Ramos (cell line): Measurements from ENCODE around the gene GRIFIN.

ENCODE experiments used
- in situ Hi-C: fragments of 300-500 bp; cut with MboI; formaldehyde crosslinking; loops from one replicate; pipeline ENCODE4 v1.14.3; 2022; ENCODE audit warnings: low sequenced_read_pairs; ENCODE audit not compliant: unreplicated experiment

Gene GRIFIN

DNA sequence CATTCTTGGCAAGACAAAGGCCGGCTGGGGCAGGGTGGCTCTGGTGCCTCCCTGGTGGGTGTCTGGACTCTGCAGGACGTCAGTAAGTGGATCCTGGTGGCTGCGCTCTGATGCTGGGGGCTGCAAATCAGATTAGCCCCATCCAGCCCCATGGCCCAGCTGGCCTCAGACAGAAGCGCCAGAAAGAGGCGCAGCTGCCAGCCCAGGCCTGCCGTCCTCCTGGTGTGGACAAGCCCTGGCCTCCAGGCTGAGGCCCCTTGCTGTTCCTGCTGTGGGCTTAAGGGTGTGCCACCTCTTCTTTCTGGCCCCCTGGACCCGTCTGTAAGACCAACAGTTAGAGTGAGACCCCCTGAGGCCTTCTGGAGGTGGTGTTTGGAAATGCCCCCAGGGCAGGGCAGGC is 37.5 kb upstream of the GRIFIN start:
- in situ Hi-C loops: no loop called here

DNA sequence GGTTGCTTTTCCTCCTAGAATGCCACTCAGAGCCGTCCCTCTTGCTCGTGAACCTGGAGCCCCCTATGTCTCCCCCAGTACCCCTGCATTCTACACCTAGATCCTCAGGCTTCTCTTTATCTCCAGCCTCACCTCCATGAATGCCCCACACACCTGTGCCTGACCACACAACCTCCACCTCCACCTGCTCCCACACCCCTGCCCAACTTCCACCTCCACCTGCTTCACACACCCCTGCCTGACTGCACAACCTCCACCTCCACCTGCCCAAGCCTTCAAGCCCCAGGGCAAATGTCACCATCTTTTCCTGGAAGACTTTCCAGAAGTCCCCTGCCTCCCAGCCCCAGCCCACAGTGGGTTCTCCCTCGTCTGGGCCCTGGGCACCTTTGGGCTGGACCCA is 36.5 kb upstream of the GRIFIN start:
- in situ Hi-C loops: no loop called here

DNA sequence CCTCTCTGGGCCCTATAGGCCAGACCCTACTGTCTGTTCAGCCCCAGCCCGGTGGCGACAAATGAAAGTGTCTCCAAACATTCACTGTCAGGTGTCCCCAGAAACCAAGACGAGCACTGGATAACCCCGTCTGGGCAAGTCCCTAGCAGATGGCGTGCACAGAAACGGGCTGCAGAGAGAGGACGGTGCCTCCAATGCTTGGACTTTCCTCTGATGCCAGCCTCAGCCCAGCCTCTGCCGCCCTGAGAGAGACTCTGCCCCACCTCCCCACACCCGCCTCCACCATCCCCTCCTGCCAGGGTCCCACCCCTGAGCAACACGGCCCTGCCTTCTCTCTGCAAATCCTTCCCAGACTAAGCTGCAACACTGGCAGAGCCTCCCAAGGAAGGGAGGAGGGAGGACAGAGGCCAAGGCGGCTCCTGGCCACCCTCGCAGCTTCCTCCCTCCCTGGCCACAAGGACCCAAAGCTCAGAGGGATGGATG is 36.0 kb upstream of the GRIFIN start:
- in situ Hi-C loops: no loop called here

DNA sequence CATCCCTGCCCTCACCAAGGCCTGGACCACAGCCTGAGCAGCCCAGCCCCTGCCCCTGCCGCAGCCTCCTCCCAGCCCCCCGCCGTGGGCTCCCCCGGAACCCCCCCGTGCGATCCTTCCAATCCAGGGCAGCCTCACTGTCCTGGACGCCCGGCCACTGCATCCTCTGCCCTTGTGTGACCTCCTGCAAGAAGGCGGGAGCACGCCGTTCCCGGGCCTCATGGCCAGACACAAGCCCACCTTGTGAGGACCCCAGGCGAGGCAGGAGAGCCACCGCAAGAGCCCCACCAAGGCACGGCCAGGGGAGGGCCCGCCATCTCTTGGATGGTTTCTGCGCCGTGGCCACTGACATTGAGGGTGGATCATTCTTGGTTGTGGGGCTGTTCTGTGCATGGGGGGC is 35.6 kb upstream of the GRIFIN start:
- in situ Hi-C loops: no loop called here

DNA sequence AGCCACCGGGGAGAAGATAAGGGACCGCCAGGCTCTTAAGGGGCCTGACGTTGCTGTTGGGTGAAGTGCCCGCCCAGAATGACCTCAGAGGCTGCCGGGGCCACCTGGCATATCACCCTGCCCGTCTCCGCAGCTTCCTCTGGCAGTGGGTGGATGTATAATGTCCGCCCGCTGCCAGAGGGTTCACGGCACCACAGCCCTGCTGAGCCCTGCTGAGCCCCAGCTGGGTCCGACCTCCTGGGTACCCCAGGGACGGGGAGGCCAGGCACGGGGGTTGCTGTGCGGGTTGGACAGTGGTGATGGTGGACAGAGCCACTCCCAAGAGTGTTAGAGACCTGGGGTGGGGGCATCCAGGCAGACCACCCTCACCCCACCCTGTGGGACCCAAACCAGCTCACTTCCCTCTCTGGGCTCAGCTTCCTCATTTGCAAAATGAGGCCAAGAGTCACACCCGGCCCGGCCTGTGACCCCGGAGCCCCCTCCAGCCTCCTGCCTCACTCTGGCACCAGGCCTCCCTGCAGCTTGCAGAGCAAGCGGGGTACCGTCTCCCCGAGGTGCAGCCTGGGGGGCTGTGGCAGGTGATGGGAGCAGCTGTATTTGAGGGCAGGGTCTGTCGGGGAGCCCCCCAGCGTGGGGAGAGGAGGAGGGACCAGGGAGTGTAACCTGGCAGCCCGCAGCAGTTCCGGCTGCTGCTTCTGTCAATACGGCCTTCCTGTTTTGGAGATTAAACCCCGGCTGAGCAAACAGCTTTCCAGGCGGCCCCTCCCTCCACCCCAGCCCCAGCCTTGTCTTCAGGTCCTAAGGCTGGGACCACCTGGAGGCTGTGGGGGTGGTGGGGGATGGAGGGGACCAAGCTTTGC is 34.9 kb upstream of the GRIFIN start:
- in situ Hi-C loops: no loop called here

DNA sequence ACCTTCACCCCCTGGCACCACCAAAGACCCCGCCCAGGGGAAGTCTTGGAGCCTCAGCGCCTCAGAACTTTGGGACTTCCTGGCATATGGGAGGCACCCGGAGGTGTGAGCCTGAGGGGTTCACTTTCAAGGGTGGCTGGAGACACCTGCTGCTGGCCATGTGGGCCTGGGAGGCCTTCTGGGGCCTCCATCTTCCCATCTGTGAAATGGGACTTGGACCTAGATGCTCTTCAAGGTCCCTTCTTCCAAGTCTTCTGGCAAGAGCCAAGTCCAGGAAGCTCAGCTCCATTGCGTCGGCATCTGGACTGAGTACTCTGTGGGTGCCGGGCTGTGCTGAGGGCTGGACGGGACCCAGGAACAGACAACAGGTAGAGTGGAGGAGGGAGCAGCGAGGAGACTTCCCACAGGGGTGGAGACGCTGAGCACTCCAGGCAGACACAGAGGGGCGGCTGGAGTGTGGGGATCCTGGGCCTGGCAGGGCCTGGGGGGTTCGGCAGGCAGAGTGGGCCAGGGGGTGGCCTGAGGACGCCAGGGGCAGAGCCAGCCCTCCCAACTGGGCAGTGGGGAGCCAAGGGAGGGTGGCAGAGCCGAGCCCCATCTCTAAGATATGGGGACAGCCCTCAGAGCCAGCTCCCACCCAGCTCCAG is 34.1 kb upstream of the GRIFIN start:
- in situ Hi-C loops: no loop called here

DNA sequence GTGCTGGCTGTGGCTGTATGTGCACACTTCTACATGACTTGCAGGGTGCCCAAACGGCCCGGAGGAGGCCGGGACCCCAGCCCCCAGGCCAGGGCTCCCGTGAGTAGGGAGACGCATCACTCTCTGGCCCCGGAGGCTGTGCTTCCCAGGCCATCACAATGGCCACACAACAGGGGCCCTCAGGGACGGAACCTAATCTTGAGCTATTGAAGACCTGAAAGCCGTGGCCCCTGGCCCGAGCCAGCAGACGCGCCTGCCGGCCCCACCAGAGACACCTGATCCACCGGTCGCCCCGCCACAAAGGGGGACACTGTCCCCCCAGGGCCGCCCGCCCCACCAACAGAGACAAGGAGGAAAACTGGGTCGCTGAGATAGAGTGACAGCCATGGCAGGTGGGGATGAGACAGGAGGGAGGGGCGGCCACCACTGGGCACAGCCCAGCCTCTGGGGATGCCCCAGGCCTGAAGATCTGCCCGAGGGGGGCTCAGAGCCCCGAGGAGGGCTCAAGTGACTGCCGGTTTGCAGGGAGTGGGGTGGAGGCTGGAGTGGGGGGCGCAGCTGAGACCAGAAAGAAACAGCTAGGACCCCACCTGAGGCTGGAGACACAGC is 33.2 kb upstream of the GRIFIN start:
- in situ Hi-C loops: no loop called here

DNA sequence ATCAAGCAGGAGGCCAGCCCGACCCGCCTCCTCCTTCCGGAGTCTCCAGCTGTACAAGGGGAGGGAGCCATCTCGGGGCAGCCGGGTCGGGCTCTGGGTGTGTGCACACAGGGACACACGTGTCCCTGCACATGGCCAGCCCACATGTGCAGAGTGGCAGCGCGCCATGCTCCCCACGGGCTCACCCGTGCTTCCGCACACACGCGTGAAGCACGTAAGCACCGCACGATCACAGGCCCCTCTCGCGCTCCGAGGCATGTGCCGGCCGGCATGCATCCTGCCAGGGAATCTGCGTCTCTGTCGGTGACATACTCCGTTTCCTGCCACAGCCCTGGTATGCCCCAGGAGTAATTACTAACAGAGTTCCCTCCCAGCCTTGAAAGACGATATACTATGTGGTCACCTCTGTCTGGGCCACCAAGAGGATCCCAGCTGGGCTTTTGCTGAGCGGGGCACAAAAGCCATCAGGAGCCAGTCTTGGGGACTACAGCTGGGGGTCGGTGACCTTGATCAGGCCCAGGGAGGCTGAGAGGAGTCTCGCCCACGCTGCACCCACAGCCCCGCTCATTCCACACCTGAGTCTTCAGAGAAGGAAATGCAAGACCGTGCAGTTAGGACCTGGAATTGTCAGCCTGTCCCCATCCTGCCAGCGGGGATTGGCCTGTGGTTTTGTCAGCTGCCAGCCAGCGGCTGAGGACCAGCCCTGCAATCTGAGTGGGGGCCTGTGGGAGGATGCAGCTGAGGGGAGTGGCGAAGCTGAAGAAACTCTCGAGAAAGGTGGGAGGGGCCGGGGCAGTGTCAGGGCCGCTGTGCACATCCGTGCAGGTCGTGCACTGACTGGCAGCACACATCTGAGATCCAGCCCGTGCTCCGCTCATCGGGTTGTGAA is 32.4 kb upstream of the GRIFIN start:
- in situ Hi-C loops: no loop called here

DNA sequence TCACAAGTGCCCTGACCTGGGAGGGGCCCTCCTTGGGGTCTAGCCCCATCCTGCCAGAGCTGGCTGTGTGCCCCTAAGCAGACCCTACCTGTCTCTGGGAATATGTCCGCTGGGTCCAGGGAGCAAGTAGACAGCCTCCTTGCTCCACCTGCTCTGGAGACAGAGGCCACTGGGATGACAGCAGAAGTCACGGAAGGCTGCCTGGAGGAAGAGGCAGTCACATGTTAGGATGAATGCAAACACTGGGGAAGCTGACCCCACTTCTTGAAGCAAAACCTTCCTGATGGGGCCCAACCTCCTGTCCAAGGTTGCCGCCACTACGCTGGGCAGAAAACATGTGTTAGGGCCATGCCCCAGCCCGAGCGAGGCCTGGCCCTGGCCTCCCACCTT is 31.7 kb upstream of the GRIFIN start:
- in situ Hi-C loops: no loop called here

DNA sequence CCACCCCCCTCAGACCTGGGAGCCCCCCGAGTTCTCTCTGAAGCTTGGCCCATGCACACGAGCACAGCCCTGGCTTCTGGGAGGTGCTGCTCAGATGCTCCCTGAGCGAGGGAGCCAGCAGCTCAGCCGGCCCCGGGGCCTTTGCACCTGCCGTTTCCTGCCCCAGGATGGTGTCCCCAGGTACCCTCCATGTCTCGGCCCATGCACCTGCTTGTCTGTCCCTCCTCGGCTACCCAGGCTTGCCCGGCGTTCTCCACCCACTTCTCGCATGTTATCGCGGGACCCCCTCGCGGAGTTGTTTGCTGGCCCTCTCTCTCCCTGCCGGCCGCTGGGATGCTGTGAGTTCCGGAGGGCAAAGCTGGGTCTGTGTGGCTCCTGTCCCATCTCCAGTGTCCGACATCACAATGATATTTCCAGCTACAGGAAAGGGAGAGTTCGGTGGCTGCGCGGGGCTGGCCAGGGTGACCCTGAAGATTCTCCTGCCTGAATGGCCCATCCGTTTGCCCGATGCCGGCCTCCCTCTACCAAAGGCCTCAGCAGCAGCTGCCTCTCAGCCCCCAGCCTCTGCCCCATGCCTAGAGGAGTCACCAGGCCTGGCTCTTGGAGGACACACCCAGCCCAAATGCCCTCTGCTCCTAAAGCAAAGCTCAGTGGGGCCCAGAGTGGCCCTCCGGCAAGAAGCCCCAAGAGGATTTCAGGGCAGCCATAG is 31.2 kb upstream of the GRIFIN start:
- in situ Hi-C loops: no loop called here

DNA sequence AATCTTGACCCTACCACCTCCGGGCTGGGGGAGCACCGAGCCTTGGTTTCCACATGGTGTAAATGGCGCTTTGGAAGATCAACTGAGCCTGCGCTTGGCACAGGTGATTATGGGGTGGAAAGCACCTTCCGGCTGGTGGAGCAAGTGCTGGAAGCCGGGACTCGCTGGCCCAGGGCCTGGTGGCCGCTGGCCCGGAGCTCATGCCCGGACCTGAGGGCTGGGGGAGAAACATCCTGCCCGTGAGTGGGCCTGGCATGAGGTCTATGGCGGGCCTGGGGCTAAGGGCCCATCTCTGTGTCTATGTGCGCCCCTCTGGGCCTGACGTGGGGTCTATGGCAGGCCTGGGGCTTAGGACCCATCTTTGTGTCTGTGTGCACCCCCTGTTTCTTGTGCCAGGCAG is 29.2 kb upstream of the GRIFIN start:
- in situ Hi-C loops: no loop called here

DNA sequence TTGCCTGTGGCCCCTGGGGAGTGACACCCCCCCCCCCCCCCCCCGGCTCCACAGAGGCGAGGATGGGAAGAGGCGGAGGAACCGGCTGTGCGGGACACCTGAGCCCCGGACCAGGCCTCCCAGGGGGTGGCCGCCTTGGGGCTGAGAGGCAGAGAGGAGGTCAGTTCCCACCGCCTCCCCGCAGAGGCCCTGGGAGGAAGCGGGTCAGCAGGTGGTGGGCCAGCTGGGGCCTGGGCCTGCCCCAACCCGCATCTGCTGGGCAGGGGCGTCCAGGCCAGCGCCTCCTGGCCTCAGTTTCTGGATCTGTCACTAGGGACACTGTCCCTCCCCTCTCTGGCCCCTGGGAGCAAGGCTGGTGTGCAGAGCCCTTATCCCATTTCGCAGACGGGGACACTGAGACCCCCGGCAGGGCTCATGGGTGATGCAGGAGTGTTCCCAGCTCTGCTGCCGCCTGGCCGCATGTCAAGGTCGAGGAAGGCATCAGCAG is 28.7 kb upstream of the GRIFIN start:
- in situ Hi-C loops: no loop called here

DNA sequence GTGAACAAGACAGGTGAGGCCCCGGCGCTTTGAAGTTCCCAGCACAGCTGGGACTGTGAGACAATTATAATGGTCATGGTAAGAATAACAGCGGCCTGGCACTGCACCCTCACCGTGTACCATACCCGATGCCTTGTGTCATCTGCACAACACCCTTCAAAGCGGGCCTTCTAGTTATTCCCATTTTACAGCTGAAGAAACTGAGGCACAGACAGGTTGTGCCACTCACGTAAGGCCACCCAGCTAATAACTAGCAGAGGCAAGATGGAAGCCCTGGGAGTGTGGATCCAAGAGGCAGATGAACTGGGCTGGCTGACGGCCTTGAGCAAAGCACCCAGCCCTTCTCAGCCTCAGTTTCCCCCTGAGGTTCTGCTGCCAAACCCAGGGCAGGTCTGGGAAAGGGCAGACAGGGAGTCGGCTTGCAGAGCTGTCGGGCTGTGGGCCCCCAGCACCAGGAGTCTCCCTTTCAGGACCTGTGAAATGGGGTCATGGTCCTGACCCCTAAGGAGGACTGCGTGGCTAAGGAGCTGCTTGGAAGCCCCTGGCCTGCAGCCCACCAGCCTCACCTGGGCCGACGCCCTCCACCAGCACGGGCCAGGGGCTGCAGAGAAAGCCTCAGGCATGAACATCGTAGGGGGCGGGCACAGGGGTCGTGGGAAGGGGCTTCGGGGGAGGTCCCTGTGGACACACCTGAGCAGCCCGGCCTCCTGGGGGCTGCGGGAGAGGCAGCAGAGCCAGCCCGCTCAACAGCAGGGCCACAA is 28.1 kb upstream of the GRIFIN start:
- in situ Hi-C loops: no loop called here

DNA sequence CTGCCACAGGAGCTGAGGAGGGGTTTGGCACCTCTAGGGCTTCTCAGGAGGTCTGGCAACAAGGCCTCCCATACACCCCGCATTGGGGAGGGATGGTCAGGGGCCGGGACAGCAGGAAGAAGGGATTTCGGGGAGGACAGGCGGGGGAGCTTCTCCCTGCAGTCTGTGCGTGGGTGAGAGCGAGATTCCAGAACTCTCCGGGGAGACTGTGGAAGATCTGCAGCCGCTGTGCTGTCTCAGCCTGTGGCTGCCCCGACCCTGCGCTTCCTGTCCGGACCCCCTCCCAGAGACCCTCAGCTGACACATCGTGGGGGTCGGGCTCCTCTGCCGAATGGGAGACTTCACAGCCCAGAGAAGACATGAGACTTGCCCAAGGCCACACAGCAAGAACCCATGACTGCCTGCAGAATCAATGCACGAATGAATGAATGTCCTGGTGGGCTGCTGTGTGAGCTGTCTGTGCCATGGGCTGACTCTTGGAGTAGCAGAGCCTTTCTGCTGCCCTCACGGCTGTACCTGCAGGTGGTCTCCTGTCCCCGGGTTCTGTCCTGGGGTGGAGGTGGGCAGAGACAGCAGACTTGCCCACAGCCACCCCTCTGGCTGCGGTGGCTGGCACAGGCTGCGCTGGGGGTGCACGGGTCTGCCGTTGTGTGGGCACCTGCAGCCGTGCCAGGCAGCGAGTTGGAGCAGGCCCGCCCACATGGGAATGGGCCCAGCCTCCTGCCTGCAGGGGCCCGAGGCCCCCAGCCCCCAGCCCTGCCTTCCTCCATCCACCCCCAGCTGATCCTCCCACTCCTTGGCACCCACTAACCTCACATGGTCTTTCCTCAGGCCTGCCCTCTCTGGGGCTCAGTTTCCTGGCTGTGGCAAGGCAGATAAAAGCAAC is 27.1 kb upstream of the GRIFIN start:
- in situ Hi-C loops: no loop called here

DNA sequence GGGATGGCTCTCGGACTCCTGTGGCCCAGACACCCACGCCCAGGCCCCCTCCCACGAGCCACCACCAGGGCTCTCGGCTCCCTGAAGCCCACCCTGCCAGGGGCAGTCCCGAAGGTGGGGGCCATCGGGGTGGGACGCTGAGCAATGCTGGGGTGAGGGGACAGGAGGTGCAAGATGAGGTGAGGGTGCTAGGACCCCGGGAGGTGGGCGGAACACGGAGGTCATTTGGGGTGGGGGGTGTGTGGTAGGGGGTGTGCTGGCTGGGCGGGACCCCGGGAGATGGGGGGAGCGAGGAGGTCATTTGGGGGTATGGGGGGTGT is 26.4 kb upstream of the GRIFIN start:
- in situ Hi-C loops: no loop called here

DNA sequence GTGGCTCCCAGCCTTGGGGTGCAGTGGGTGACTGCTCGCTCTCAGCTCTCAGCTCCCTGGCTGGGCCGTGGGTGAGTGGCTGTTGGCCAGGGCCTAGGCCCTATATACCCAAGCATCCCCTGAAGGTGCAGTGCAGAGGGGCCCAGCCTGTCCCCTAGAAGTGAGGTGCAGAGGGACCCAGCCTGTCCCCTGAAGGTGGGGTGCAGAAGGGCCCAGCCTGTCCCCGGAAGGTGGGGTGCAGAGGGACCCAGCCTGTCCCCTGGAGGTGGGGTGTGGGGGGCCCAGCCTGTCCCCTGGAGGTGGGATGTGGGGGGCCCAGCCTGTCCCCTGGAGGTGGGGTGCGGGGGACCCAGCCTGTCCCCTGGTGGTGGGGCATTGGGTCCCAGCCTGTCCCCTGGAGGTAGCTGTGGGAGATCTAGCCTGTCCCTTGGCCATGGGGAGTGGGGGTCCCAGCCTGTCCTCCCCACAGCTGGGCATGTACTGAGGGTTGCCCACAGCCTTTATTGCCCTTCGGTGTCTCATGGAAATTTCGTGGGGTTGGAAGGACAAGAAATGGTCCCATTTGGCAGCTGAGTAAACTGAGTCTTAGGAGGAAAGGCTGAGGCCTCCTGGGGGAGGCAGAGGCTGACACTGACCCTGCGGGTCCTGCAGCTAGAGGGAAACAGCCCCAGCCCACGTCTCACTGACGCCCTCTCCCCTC is 25.9 kb upstream of the GRIFIN start:
- in situ Hi-C loops: no loop called here

DNA sequence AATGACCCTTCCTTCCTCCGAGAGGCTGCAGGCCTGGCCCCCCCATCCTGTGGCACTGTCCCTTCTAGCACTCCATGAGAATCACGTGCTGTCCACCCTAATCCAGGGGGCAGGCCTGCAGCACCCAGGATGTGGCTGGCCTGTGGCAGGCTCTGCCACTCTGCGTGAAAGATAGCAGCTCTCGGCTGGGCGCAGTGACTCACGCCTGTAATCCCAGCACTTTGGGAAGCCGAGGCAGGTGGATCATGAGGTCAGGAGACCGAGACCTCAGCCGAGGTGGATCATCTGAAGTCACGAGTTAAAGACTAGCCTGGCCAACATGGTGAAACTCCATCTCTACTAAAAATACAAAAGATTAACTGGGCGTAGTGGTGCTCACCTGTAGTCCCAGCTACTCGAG is 24.5 kb upstream of the GRIFIN start:
- in situ Hi-C loops: no loop called here
